Transverse colon (tissue), 4 donors: Measurements from ENCODE around the gene CYP11A1. TPM values are rescaled to one million over a fixed set of nuclear protein-coding genes. Genes with fewer than 3 reads are reported as not detected.
A peak's percentile ranks its signal among the peaks of the same experiment; 100 is the strongest.

Experiments
- DNase-seq: peaks from one replicate; pipeline ENCODE4 v3.0.0-alpha.2; 2019
- H3K27ac ChIP-seq, 4 donors: fragments of 200-600 bp; sonication (generic); 2 replicates each; pipeline ENCODE4 v1.5.1; 2016 to 2018; ENCODE audit warnings: inconsistent platforms in 4 of 4
- H3K27me3 ChIP-seq: fragments of 200-600 bp; sonication (generic); 2 replicates; pipeline ENCODE4 v1.5.1; 2017; ENCODE audit warnings: inconsistent platforms
- H3K36me3 ChIP-seq, 4 donors: fragments of 200-600 bp; sonication (generic); 2 replicates each; pipeline ENCODE4 v1.5.1; 2017 to 2019; ENCODE audit warnings: inconsistent platforms in 4 of 4
- H3K4me1 ChIP-seq, 4 donors: fragments of 200-600 bp; sonication (generic); 2 replicates each; pipeline ENCODE4 v1.5.1; 2017 to 2020; ENCODE audit warnings: inconsistent platforms in 4 of 4
- H3K4me3 ChIP-seq, 4 donors: fragments of 200-600 bp; sonication (generic); 1 replicate in 1 of 4; 2 replicates in 3 of 4; pipeline versions ENCODE4 v1.5.1 to v1.6.1; 2017 to 2019; ENCODE audit warnings: inconsistent platforms in 4 of 4
- H3K9me3 ChIP-seq, 2 donors: fragments of 200-600 bp; sonication (generic); 2 replicates each; pipeline ENCODE4 v1.5.1; 2017 to 2019; ENCODE audit warnings: inconsistent platforms in 2 of 2
- EP300 ChIP-seq: sonication (generic); formaldehyde crosslinking; IDR thresholded peaks from one replicate; pipeline ENCODE4 v1.6.1; 2017; ENCODE audit warnings: antibody characterized with exemption, low read depth
- POLR2A ChIP-seq: fragments of 450-650 bp; IDR thresholded peaks from one replicate; pipeline ENCODE4 v1.6.1; 2016; ENCODE audit warnings: antibody characterized with exemption, mild to moderate bottlenecking, moderate library complexity
- POLR2AphosphoS5 ChIP-seq, 3 donors: sonication (generic); formaldehyde crosslinking; IDR thresholded peaks; one replicate each; pipeline ENCODE4 v1.6.1; 2016; ENCODE audit warnings: antibody characterized with exemption in 3 of 3
- WGBS, 2 donors: methylation state at CpG; one replicate each; pipeline ENCODE4 v1.1.5; 2018; ENCODE audit warnings: low coverage in 1 of 2; 5-methylcytosine and 5-hydroxymethylcytosine counted together
- in situ Hi-C, 4 donors: fragments of 200-750 bp; cut with MboI; loops; one replicate each; pipeline versions ENCODE4 v1.15.0 to v1.15.1; 2017; ENCODE audit warnings: low sequenced_read_pairs in 3 of 4, low pct_ligation_motif_present in 1 of 4, low pct_unique_long_range_greater_than_20kb in 1 of 4
- intact Hi-C: fragments of 100-400 bp; cut with DNase I; formaldehyde crosslinking; loops from one replicate; pipeline ENCODE4 v1.15.1; 2023; ENCODE audit warnings: low total_unique reads
- total RNA-seq, 4 donors: library from RNA; depleted of rRNA; stranded (reverse); fragments of >200 nt; gene quantifications; one replicate each; pipeline ENCODE4 v1.1.0, GENCODE V29; 2016
- TF ChIP-seq, protein P1 (sequence below), 5 experiments: fragments of 200-600 bp in 3 of 5; fragments of 450-650 bp in 2 of 5; sonication (generic) in 3 of 5; IDR thresholded peaks; 1 replicate in 2 of 5; 2 replicates in 3 of 5; pipeline ENCODE4 v1.5.1; 2016 to 2017; ENCODE audit warnings: antibody characterized with exemption in 5 of 5, inconsistent platforms in 3 of 5, mild to moderate bottlenecking in 2 of 5, moderate library complexity in 1 of 5

CYP11A1 gene
- total RNA-seq, 4 donors from 2014 or later: 0.40 to 0.79 TPM; not detected in 2

DNA sequence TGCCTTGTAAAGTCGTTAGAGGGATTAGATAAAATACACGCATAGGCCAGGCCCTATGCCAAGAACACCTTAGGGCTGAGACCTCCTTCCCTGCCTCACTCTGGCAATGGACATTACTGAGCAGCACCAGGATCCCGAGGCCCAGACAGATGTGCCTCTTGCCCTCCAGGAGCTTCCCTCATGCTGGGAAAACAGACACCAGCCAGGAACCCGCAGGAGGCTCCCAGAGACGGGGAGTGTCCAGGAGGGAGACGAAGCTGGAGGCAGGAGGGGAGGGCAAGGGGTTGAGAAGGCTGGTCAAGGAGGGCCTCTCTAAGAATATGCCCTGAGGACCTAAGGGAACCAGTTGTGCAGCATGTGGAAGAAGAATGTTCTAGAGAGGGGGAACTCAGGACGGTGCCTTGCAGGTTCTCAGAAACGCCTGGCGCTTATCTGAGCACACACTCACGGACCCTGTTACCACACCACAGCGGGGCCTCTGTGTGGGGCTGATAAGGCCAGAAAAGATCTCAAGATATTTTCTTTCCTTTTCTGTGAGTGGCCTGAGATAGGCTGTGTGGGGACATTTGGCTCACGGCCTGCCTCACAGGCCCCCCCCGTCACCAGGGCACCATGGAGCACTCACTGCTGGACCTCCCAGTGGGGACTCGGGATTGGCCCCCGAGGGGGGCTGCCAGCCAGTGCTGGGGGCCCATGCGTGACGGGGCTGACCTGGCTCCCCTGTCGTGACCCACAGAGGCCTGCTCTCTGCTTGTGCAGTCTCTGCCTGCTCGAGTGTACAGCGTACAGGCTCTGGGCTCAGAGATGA, 22.0 kb upstream of the CYP11A1 start:
- no peak overlapping the region for H3K4me3 ChIP-seq
- no peaks in the 10 kb centered on the region for H3K27me3 ChIP-seq
- DNase-seq: no peak
- no peaks in the 10 kb centered on the region for H3K9me3 ChIP-seq
- no peak for TF ChIP-seq POLR2A
- 76 to 86% methylated on average over 3 to 18 of the region's 20 CpGs for WGBS, 2 donors
- H3K36me3 ChIP-seq: no peaks in the 10 kb centered on the region
- intact Hi-C loops (loop anchor here (5.0 to 10.0 kb wide), 2 partner anchors 48 to 235 kb away; no protein-coding TSS in a partner anchor), in situ Hi-C loops (loop anchor here in 2 of 4 donors (5.0 to 25.0 kb wide), 2 partner anchors 48 to 373 kb away; no protein-coding TSS in a partner anchor)
- peaks cover 0 to 3% (median 0%) of the 10 kb centered on the region in 4 donors for H3K4me1 ChIP-seq
- H3K27ac ChIP-seq: peak overlapping the region in 1 of 4 donors; percentile 9

DNA sequence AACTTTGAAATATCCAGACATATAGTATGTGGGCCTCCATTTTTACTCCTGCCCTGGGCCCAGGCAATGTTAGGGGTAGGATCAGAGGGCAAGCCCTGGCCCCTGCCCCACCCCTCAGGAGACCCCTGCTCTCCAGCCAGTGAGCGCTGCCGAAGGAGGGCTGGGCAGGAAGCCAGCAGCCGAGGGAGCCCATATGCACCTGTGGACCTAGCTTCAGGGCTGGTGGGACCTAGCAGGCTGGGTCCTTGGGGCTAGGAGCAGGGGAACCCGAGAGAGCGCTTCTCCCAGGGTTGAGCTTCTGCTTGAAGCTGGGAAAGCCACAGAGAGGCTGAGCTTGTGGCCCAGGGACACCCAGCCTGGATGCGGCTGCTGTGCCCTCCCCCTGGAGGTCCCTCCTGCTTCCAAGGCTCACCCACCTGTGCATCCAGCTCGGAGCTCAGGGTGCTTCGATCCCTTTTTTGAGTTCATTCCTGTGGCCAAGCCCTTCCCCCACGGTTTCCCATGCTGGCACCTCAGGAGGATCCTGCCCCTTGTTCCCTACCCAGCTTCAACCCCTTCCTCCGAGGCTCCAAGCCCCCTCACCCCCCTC, 21.0 kb upstream of the CYP11A1 start:
- no peak overlapping the region for H3K27ac ChIP-seq
- peaks cover 0 to 9% (median 0%) of the 10 kb centered on the region in 4 donors for H3K4me1 ChIP-seq
- intact Hi-C loops: loop anchor here (5.0 to 10.0 kb wide), 2 partner anchors 49 to 236 kb away; no protein-coding TSS in a partner anchor
- WGBS, 2 donors: 81% methylated on average over 10 of the region's 10 CpGs; no CpG with 5 or more reads in 1 of the 2 donors
- no peaks in the 10 kb centered on the region for H3K27me3 ChIP-seq
- no peaks in the 10 kb centered on the region for H3K9me3 ChIP-seq
- no peaks in the 10 kb centered on the region for H3K36me3 ChIP-seq
- TF ChIP-seq, protein P1, sequence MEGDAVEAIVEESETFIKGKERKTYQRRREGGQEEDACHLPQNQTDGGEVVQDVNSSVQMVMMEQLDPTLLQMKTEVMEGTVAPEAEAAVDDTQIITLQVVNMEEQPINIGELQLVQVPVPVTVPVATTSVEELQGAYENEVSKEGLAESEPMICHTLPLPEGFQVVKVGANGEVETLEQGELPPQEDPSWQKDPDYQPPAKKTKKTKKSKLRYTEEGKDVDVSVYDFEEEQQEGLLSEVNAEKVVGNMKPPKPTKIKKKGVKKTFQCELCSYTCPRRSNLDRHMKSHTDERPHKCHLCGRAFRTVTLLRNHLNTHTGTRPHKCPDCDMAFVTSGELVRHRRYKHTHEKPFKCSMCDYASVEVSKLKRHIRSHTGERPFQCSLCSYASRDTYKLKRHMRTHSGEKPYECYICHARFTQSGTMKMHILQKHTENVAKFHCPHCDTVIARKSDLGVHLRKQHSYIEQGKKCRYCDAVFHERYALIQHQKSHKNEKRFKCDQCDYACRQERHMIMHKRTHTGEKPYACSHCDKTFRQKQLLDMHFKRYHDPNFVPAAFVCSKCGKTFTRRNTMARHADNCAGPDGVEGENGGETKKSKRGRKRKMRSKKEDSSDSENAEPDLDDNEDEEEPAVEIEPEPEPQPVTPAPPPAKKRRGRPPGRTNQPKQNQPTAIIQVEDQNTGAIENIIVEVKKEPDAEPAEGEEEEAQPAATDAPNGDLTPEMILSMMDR (IDR thresholded peaks at IDR 0.05): no peak
- no peak for TF ChIP-seq POLR2AphosphoS5 (IDR thresholded peaks at IDR 0.05)
- TF ChIP-seq POLR2A: no peak
- TF ChIP-seq EP300: no peak
- H3K4me3 ChIP-seq: no peak overlapping the region
- in situ Hi-C loops: loop anchor here in 2 of 4 donors (5.0 to 25.0 kb wide), 2 partner anchors 49 to 374 kb away; no protein-coding TSS in a partner anchor
- no peak for DNase-seq

DNA sequence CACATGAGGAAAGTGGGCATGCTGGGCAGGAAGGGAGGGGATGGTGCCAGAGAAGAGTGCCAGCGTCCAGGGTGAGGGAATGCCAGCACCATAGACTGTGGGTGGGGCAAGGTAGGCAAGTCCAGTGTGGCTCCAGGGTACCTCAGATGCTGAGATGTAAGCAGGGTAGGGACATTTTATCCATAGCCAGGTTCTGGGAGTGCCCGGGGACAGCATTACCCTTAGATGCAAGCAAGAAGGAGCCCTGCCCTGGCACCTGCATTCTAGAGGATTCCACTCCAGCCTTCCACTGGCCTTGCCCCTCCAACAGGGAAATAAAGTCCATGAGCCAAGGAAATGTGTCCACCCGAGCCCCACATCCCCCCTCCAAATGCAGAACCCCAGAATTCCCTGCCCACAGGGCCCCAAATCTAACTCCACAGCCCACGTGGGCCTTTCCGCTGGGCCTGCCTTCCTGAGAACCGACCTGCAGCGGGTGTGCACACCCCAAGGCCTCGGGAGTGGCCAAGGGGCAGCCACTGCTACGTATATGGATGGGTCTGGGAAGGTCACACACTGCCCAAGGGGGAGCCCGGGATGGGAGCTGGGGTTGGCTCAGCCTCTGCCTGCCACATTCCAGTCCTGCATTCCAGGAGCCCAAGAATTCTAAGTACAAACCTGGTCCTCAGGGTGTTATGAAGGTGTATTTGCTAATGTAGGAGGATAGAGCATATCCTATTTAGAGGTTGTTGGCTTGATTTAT, 20.3 kb upstream of the CYP11A1 start:
- DNase-seq: no peak
- in situ Hi-C loops: loop anchor here in 2 of 4 donors (5.0 to 25.0 kb wide), 2 partner anchors 50 to 375 kb away; no protein-coding TSS in a partner anchor
- WGBS, 2 donors: 79 to 83% methylated on average over 1 to 7 of the region's 10 CpGs
- Histone ChIP-seq H3K27me3 (no peaks in the 10 kb centered on the region), H3K9me3 (no peaks in the 10 kb centered on the region), H3K27ac (no peak overlapping the region), H3K4me1 (peaks cover 0 to 10% (median 0%) of the 10 kb centered on the region in 4 donors), H3K4me3 (no peak overlapping the region), H3K36me3 (no peaks in the 10 kb centered on the region)
- TF ChIP-seq, protein P1 (IDR thresholded peaks at IDR 0.05): no peak
- TF ChIP-seq EP300: no peak
- no peak for TF ChIP-seq POLR2AphosphoS5 (IDR thresholded peaks at IDR 0.05)
- no peak for TF ChIP-seq POLR2A
- intact Hi-C loops: loop anchor here (5.0 to 10.0 kb wide), 2 partner anchors 50 to 237 kb away; no protein-coding TSS in a partner anchor

DNA sequence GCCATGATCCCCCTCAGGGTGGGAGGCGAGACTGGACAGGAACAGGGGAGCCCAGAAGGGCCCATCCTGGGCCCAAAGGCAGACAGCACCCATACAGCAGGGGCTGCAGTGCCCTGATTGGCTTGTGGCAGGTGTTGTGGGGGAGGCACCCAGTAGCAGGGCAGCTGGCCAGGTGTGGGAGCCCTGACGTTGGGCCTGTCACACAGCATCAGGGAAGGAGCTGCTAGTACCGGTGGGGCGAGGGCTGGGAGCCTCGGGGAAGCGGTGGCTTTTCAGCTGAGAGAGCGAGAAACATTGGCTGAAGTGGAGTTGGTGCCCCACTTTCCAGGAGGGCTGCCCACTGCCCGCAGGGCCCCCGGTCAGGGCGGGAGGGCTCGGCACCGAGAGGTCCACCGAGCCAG, 19.7 kb upstream of the CYP11A1 start:
- intact Hi-C loops: loop anchor here (5.0 to 10.0 kb wide), 2 partner anchors 50 to 238 kb away; no protein-coding TSS in a partner anchor
- Histone ChIP-seq H3K36me3 (no peaks in the 10 kb centered on the region), H3K27ac (no peak overlapping the region), H3K4me1 (peaks cover 0 to 10% (median 0%) of the 10 kb centered on the region in 4 donors), H3K4me3 (no peak overlapping the region), H3K9me3 (no peaks in the 10 kb centered on the region), H3K27me3 (no peaks in the 10 kb centered on the region)
- TF ChIP-seq POLR2AphosphoS5 (IDR thresholded peaks at IDR 0.05) (no peak), POLR2A (no peak), EP300 (no peak)
- TF ChIP-seq, protein P1 (IDR thresholded peaks at IDR 0.05): no peak
- 87% methylated on average over 13 of the region's 13 CpGs; no CpG with 5 or more reads in 1 of the 2 donors for WGBS, 2 donors
- in situ Hi-C loops: loop anchor here in 2 of 4 donors (5.0 to 25.0 kb wide), 2 partner anchors 50 to 375 kb away; no protein-coding TSS in a partner anchor
- no peak for DNase-seq
